Stomach (tissue), 9 donors: ENCODE data around the gene TGM3. TPM values are rescaled to one million over a fixed set of nuclear protein-coding genes. Genes with fewer than 3 reads are reported as not detected.

ENCODE experiments used
- DNase-seq, 2 donors: peaks; one replicate each; pipeline versions ENCODE4 v3.0.0 to v3.0.0-alpha.2; 2013 to 2019
- H3K27ac ChIP-seq, 5 donors: fragments of 200-600 bp in 4 of 5; sonication (generic) in 4 of 5; one replicate each; pipeline ENCODE4 v1.5.1; 2013 to 2019; ENCODE audit warnings: mild to moderate bottlenecking in 1 of 5, moderate library complexity in 1 of 5
- H3K27me3 ChIP-seq, 3 donors: fragments of 200-600 bp; sonication (generic); one replicate each; pipeline ENCODE4 v1.5.1; 2017 to 2019; ENCODE audit warnings: mixed run types in 1 of 3
- H3K36me3 ChIP-seq, 4 donors: fragments of 200-600 bp; sonication (generic); 1 replicate in 3 of 4; 2 replicates in 1 of 4; pipeline ENCODE4 v1.5.1; 2016 to 2019
- H3K4me1 ChIP-seq, 4 donors: fragments of 200-600 bp; sonication (generic); one replicate each; pipeline ENCODE4 v1.5.1; 2016 to 2019
- H3K4me3 ChIP-seq, 4 donors: fragments of 200-600 bp; sonication (generic) in 3 of 4; one replicate each; pipeline ENCODE4 v1.5.1; 2016 to 2019; ENCODE audit warnings: mild to moderate bottlenecking in 1 of 4
- H3K9me3 ChIP-seq, 4 donors: fragments of 200-600 bp; sonication (generic); one replicate each; pipeline ENCODE4 v1.5.1; 2016 to 2019
- EP300 ChIP-seq: sonication (generic); formaldehyde crosslinking; IDR thresholded peaks from one replicate; pipeline ENCODE4 v1.6.1; 2017; ENCODE audit warnings: antibody characterized with exemption
- POLR2A ChIP-seq, 4 donors: fragments of 450-650 bp; IDR thresholded peaks; one replicate each; pipeline ENCODE4 v1.6.1; 2016; ENCODE audit warnings: antibody characterized with exemption in 4 of 4, control low read depth in 2 of 4, mild to moderate bottlenecking in 1 of 4, moderate library complexity in 1 of 4
- POLR2AphosphoS5 ChIP-seq, 3 donors: sonication (generic); formaldehyde crosslinking; IDR thresholded peaks; one replicate each; pipeline ENCODE4 v1.6.1; 2016; ENCODE audit warnings: antibody characterized with exemption in 3 of 3
- WGBS, 5 donors: extraction: QIAGEN DNeasy Blood & Tissue Kit in 3 of 5; methylation state at CpG; one replicate each; pipeline versions ENCODE4 v1.1.5 to v1.1.7; 2013 to 2018; 5-methylcytosine and 5-hydroxymethylcytosine counted together
- intact Hi-C: fragments of 100-400 bp; cut with DNase I; formaldehyde crosslinking; loops from one replicate; pipeline ENCODE4 v1.15.1; 2023; ENCODE audit warnings: low total_unique reads
- polyA plus RNA-seq, 3 donors: library from polyadenylated mRNA; stranded (reverse); fragments of 200-250 nt; gene quantifications; one replicate each; pipeline ENCODE4 v1.2.3, GENCODE V29; 2013
- total RNA-seq, 5 donors: library from RNA; depleted of rRNA; stranded (reverse); fragments of >200 nt; gene quantifications; one replicate each; pipeline versions ENCODE4 v1.1.0 to v1.2.3, GENCODE V29; 2014 to 2016
- TF ChIP-seq, protein P1 (sequence below), 7 experiments: fragments of 450-650 bp in 4 of 7; fragments of 200-600 bp in 3 of 7; sonication (generic) in 3 of 7; IDR thresholded peaks; one replicate each; pipeline ENCODE4 v1.5.1; 2016 to 2019; ENCODE audit warnings: antibody characterized with exemption in 7 of 7, control low read depth in 2 of 7, mild to moderate bottlenecking in 1 of 7
- donor health status: healthy with polysubstance abuse.
- donor health status: Bipolar disorder and iron deficiency.
- donor health status: healthy.

The TGM3 gene
- total and polyA plus RNA-seq, 8 donors: 0.62 to 173 (median 3.4) TPM; not detected in 5

DNA sequence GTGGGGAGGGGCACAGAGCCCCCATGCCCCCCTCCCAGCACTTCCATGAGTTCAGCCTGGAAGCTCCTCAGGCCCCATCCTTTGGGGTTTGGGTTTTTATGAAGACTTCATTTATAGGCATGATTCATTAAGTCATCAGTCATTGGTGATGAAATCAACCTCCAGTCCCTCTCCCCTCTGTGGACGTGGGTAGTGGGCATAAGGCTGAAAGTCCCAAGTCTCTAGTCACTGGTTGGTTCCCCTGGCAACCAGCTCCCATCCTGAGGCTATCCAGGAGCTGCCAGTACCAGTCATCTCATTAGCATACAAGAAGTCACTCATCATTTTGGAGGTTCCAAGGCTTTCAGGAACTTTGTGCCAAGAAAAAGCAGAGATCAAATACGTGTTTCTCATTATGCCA, 9.2 kb downstream of the TGM3 start:
- intact Hi-C loops: no loop called here
- Histone ChIP-seq H3K4me3 (no peak overlapping the region), H3K27me3 (peaks cover 0 to 4% (median 0%) of the 10 kb centered on the region in 3 donors), H3K9me3 (no peaks in the 10 kb centered on the region), H3K27ac (no peak overlapping the region), H3K4me1 (no peaks in the 10 kb centered on the region), H3K36me3 (no peaks in the 10 kb centered on the region)
- TF ChIP-seq EP300 (no peak), POLR2A (IDR thresholded peaks at IDR 0.05) (no peak), POLR2AphosphoS5 (IDR thresholded peaks at IDR 0.05) (no peak)
- TF ChIP-seq, protein P1, sequence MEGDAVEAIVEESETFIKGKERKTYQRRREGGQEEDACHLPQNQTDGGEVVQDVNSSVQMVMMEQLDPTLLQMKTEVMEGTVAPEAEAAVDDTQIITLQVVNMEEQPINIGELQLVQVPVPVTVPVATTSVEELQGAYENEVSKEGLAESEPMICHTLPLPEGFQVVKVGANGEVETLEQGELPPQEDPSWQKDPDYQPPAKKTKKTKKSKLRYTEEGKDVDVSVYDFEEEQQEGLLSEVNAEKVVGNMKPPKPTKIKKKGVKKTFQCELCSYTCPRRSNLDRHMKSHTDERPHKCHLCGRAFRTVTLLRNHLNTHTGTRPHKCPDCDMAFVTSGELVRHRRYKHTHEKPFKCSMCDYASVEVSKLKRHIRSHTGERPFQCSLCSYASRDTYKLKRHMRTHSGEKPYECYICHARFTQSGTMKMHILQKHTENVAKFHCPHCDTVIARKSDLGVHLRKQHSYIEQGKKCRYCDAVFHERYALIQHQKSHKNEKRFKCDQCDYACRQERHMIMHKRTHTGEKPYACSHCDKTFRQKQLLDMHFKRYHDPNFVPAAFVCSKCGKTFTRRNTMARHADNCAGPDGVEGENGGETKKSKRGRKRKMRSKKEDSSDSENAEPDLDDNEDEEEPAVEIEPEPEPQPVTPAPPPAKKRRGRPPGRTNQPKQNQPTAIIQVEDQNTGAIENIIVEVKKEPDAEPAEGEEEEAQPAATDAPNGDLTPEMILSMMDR (IDR thresholded peaks at IDR 0.05): no peak
- 13 to 40% (median 25%) methylated on average over 2 of the region's 2 CpGs for WGBS, 5 donors
- DNase-seq: no peak

DNA sequence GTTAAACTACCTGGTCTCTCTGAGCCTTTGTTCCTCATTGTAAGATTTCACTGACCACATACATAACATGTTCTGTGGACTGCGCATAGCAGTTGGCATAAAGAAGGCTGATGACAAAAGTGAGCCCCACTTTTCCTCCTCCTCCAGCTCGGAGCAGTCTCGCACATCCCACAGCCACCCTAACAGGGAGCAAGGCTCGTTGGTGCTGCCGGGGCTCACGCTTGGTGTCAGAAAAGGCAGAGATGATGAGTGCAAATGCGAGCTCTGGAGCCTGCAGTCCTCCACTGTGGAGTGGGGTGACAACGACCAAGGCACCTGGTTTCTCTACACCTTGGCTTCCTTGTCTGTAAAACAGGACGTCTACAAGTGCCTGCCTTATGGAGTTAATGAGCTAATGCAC, 9.7 kb downstream of the TGM3 start:
- H3K27me3 ChIP-seq: peaks cover 0 to 4% (median 0%) of the 10 kb centered on the region in 3 donors
- intact Hi-C loops: no loop called here
- H3K4me3 ChIP-seq: no peak overlapping the region
- no peaks in the 10 kb centered on the region for H3K4me1 ChIP-seq
- H3K27ac ChIP-seq: no peak overlapping the region
- H3K36me3 ChIP-seq: no peaks in the 10 kb centered on the region
- H3K9me3 ChIP-seq: no peaks in the 10 kb centered on the region
- TF ChIP-seq POLR2A (IDR thresholded peaks at IDR 0.05) (no peak), EP300 (no peak), POLR2AphosphoS5 (IDR thresholded peaks at IDR 0.05) (no peak)
- TF ChIP-seq, protein P1 (IDR thresholded peaks at IDR 0.05): no peak
- no peak for DNase-seq
- 53 to 66% (median 60%) methylated on average over 9 of the region's 9 CpGs for WGBS, 5 donors

DNA sequence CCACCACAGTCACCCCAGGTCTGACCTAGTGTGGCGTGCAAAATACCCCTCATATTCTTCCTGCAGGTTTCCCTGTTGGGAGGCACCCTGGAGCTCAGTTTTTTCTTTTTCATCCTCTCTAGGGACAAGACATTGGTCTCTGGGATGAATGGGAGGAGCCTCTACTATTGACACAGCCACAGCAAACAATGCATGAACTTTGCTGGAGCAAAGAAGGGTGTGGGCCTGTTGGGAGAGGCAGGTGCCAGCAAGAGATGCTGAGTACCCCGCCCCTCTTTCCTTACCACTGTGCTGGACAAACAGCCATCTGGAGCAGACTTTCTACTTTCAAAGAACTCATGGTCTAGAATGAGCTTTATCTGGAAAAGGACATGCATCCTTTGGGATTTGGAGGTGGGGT, 10.1 kb downstream of the TGM3 start:
- no peak overlapping the region for H3K4me3 ChIP-seq
- DNase-seq: peak in 1 of 2 donors; percentile 53
- WGBS, 5 donors: 28 to 75% (median 42%) methylated on average over 1 to 2 of the region's 2 CpGs
- TF ChIP-seq, protein P1 (IDR thresholded peaks at IDR 0.05): no peak
- TF ChIP-seq EP300 (no peak), POLR2A (IDR thresholded peaks at IDR 0.05) (no peak), POLR2AphosphoS5 (IDR thresholded peaks at IDR 0.05) (no peak)
- no peaks in the 10 kb centered on the region for H3K9me3 ChIP-seq
- peaks cover 0 to 4% (median 0%) of the 10 kb centered on the region in 3 donors for H3K27me3 ChIP-seq
- intact Hi-C loops: no loop called here
- H3K27ac ChIP-seq: no peak overlapping the region
- no peaks in the 10 kb centered on the region for H3K4me1 ChIP-seq
- no peaks in the 10 kb centered on the region for H3K36me3 ChIP-seq

DNA sequence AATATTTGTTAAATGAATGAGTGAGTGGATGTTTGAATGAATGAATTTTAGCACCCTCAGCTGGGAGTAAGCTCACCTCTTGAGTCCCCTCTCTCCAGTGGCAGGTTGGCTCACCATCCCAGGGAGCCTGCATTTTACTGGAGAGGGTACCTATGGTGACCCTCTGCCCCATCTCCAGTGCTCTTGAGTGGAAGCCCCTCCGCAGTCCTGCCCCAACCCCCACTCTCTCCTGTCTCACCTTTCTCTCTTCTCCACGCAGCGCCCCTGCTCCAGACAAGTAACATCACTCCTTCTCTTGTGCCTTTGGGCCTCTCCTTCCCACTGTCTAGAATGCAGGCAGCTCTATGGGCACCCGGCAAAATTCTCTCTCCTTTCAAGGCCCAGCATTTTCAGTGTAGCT, 11.3 kb downstream of the TGM3 start:
- no peak for DNase-seq
- Histone ChIP-seq H3K27me3 (peaks cover 0 to 4% (median 0%) of the 10 kb centered on the region in 3 donors), H3K4me3 (no peak overlapping the region), H3K9me3 (no peaks in the 10 kb centered on the region), H3K27ac (no peak overlapping the region), H3K4me1 (no peaks in the 10 kb centered on the region), H3K36me3 (no peaks in the 10 kb centered on the region)
- intact Hi-C loops: no loop called here
- WGBS, 5 donors: 79 to 97% (median 85%) methylated on average over 4 of the region's 4 CpGs
- TF ChIP-seq, protein P1 (IDR thresholded peaks at IDR 0.05): no peak
- TF ChIP-seq POLR2A (IDR thresholded peaks at IDR 0.05) (no peak), POLR2AphosphoS5 (IDR thresholded peaks at IDR 0.05) (no peak), EP300 (no peak)
